ENCODE measurements around the gene MICAL3. TPM values are rescaled to one million over a fixed set of nuclear protein-coding genes. Genes with fewer than 3 reads are reported as not detected.

MICAL3 gene
- total and polyA plus RNA-seq, 2 donors = 2.7 to 4.0 TPM

DNA sequence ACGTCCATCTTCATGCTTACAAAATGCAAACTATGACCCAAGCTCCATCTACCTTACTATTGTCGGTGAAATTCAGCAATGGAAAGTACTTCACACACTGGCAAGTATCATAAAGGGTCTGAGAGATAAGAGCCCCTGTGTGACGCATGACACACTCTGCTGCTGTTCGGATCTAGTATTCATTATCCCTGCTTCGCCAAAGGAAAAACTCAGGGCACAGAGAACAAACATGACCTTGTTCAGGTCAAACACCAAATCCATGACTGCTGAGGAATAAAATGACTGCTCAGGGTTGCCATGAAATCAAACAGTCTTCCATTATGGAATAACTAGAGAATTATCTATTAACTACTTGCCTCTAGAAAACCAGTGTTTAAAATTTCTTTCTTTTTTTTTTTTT, 73.0 kb downstream of the MICAL3 start:
- Histone ChIP-seq H3K4me1 (ENCODE audit: control insufficient read depth in 2 of 2, insufficient read depth in 2 of 2, low read length in 2 of 2) (peaks cover 2% of the 10 kb centered on the region in 2 donors), H3K9me3 (ENCODE audit: control insufficient read depth in 2 of 2, insufficient read depth in 1 of 2, low read length in 1 of 2) (no peaks in the 10 kb centered on the region), H3K27me3 (ENCODE audit: control insufficient read depth in 2 of 2, insufficient read depth in 1 of 2, low read length in 1 of 2) (no peaks in the 10 kb centered on the region), H3K36me3 (ENCODE audit: control insufficient read depth in 2 of 2, insufficient read depth in 2 of 2, low read length in 1 of 2) (no peaks in the 10 kb centered on the region), H3K4me3 (ENCODE audit: low read length in 2 of 2) (no peak overlapping the region), H3K27ac (ENCODE audit: low read depth in 1 of 2, low read length in 1 of 2) (no peak overlapping the region)
- WGBS = 94% methylated on average over 5 of the region's 5 CpGs
- no peak for DNase-seq (ENCODE audit: low read depth in 6 of 9, low spot score in 9 of 9)

DNA sequence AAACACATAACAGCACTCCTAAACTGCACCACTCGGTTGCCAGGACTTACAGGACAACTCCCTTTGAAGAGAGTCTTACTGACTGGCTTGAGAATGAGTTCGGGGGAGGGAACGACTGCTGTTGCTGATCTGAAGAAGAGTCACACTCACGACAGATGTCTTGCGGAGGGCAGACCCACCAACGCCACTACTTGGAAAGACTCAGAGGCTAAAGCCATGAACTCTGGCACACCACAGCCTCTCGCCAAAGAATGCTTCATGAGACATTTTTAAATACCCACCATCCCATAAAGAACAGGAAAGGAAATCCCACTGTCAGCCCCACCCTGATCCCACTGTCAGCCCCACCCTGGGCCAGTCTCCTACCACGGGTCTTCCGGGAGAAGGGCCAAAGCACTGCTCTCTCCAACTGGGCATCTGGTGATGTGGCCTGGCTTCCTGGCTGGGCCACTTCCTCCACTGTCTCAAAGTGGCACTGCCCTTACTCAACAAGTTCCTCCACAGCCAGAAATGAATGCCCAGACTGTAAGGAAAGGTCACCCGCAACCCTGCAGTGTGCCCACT, 73.6 kb downstream of the MICAL3 start:
- Histone ChIP-seq H3K4me1 (ENCODE audit: control insufficient read depth in 2 of 2, insufficient read depth in 2 of 2, low read length in 2 of 2) (peaks cover 2% of the 10 kb centered on the region in 2 donors), H3K36me3 (ENCODE audit: control insufficient read depth in 2 of 2, insufficient read depth in 2 of 2, low read length in 1 of 2) (no peaks in the 10 kb centered on the region), H3K27me3 (ENCODE audit: control insufficient read depth in 2 of 2, insufficient read depth in 1 of 2, low read length in 1 of 2) (no peaks in the 10 kb centered on the region), H3K4me3 (ENCODE audit: low read length in 2 of 2) (no peak overlapping the region), H3K27ac (ENCODE audit: low read depth in 1 of 2, low read length in 1 of 2) (no peak overlapping the region), H3K9me3 (ENCODE audit: control insufficient read depth in 2 of 2, insufficient read depth in 1 of 2, low read length in 1 of 2) (no peaks in the 10 kb centered on the region)
- WGBS = 90% methylated on average over 10 of the region's 10 CpGs
- DNase-seq (ENCODE audit: low read depth in 6 of 9, low spot score in 9 of 9) = no peak

GRCh38 chr22:17949642-17950473, 74.5 kb downstream of the MICAL3 start:
- Histone ChIP-seq H3K9me3 (ENCODE audit: control insufficient read depth in 2 of 2, insufficient read depth in 1 of 2, low read length in 1 of 2) (no peaks in the 10 kb centered on the region), H3K36me3 (ENCODE audit: control insufficient read depth in 2 of 2, insufficient read depth in 2 of 2, low read length in 1 of 2) (no peaks in the 10 kb centered on the region), H3K4me3 (ENCODE audit: low read length in 2 of 2) (no peak overlapping the region), H3K27me3 (ENCODE audit: control insufficient read depth in 2 of 2, insufficient read depth in 1 of 2, low read length in 1 of 2) (no peaks in the 10 kb centered on the region), H3K27ac (ENCODE audit: low read depth in 1 of 2, low read length in 1 of 2) (no peak overlapping the region), H3K4me1 (ENCODE audit: control insufficient read depth in 2 of 2, insufficient read depth in 2 of 2, low read length in 2 of 2) (peaks cover 2 to 6% of the 10 kb centered on the region in 2 donors)
- 95% methylated on average over 14 of the region's 14 CpGs for WGBS
- DNase-seq (ENCODE audit: low read depth in 6 of 9, low spot score in 9 of 9) = no peak

- WGBS = 97% methylated on average over 9 of the region's 9 CpGs
- H3K36me3 ChIP-seq (ENCODE audit: control insufficient read depth in 2 of 2, insufficient read depth in 2 of 2, low read length in 1 of 2) = no peaks in the 10 kb centered on the region
- no peaks in the 10 kb centered on the region for H3K27me3 ChIP-seq (ENCODE audit: control insufficient read depth in 2 of 2, insufficient read depth in 1 of 2, low read length in 1 of 2)
- H3K4me1 ChIP-seq (ENCODE audit: control insufficient read depth in 2 of 2, insufficient read depth in 2 of 2, low read length in 2 of 2) = peaks cover 2 to 6% of the 10 kb centered on the region in 2 donors
- no peaks in the 10 kb centered on the region for H3K9me3 ChIP-seq (ENCODE audit: control insufficient read depth in 2 of 2, insufficient read depth in 1 of 2, low read length in 1 of 2)
- no peak for DNase-seq (ENCODE audit: low read depth in 6 of 9, low spot score in 9 of 9)
- H3K27ac ChIP-seq (ENCODE audit: low read depth in 1 of 2, low read length in 1 of 2) = no peak overlapping the region
- H3K4me3 ChIP-seq (ENCODE audit: low read length in 2 of 2) = no peak overlapping the region
Measured at GRCh38 chr22:17948101-17948500, 76.3 kb downstream of the MICAL3 start.

- Histone ChIP-seq H3K27ac (ENCODE audit: low read depth in 1 of 2, low read length in 1 of 2) (no peak overlapping the region), H3K4me1 (ENCODE audit: control insufficient read depth in 2 of 2, insufficient read depth in 2 of 2, low read length in 2 of 2) (peaks cover 0 to 6% of the 10 kb centered on the region in 2 donors), H3K36me3 (ENCODE audit: control insufficient read depth in 2 of 2, insufficient read depth in 2 of 2, low read length in 1 of 2) (no peaks in the 10 kb centered on the region), H3K9me3 (ENCODE audit: control insufficient read depth in 2 of 2, insufficient read depth in 1 of 2, low read length in 1 of 2) (no peaks in the 10 kb centered on the region), H3K4me3 (ENCODE audit: low read length in 2 of 2) (no peak overlapping the region), H3K27me3 (ENCODE audit: control insufficient read depth in 2 of 2, insufficient read depth in 1 of 2, low read length in 1 of 2) (no peaks in the 10 kb centered on the region)
- 92% methylated on average over 9 of the region's 9 CpGs for WGBS
- DNase-seq (ENCODE audit: low read depth in 6 of 9, low spot score in 9 of 9) = no peak
Measured at GRCh38 chr22:17946662-17947367, 77.5 kb downstream of the MICAL3 start.

GRCh38 chr22:17945888-17946648, 78.3 kb downstream of the MICAL3 start:
- H3K27me3 ChIP-seq (ENCODE audit: control insufficient read depth in 2 of 2, insufficient read depth in 1 of 2, low read length in 1 of 2) = no peaks in the 10 kb centered on the region
- peaks cover 0 to 6% of the 10 kb centered on the region in 2 donors for H3K4me1 ChIP-seq (ENCODE audit: control insufficient read depth in 2 of 2, insufficient read depth in 2 of 2, low read length in 2 of 2)
- H3K4me3 ChIP-seq (ENCODE audit: low read length in 2 of 2) = no peak overlapping the region
- H3K36me3 ChIP-seq (ENCODE audit: control insufficient read depth in 2 of 2, insufficient read depth in 2 of 2, low read length in 1 of 2) = no peaks in the 10 kb centered on the region
- no peak for DNase-seq (ENCODE audit: low read depth in 6 of 9, low spot score in 9 of 9)
- 95% methylated on average over 16 of the region's 16 CpGs for WGBS
- H3K9me3 ChIP-seq (ENCODE audit: control insufficient read depth in 2 of 2, insufficient read depth in 1 of 2, low read length in 1 of 2) = no peaks in the 10 kb centered on the region
- no peak overlapping the region for H3K27ac ChIP-seq (ENCODE audit: low read depth in 1 of 2, low read length in 1 of 2)

- Histone ChIP-seq H3K36me3 (ENCODE audit: control insufficient read depth in 2 of 2, insufficient read depth in 2 of 2, low read length in 1 of 2) (no peaks in the 10 kb centered on the region), H3K27ac (ENCODE audit: low read depth in 1 of 2, low read length in 1 of 2) (no peak overlapping the region), H3K9me3 (ENCODE audit: control insufficient read depth in 2 of 2, insufficient read depth in 1 of 2, low read length in 1 of 2) (no peaks in the 10 kb centered on the region), H3K4me1 (ENCODE audit: control insufficient read depth in 2 of 2, insufficient read depth in 2 of 2, low read length in 2 of 2) (peaks cover 0 to 6% of the 10 kb centered on the region in 2 donors), H3K27me3 (ENCODE audit: control insufficient read depth in 2 of 2, insufficient read depth in 1 of 2, low read length in 1 of 2) (no peaks in the 10 kb centered on the region), H3K4me3 (ENCODE audit: low read length in 2 of 2) (no peak overlapping the region)
- 91% methylated on average over 15 of the region's 15 CpGs for WGBS
- DNase-seq (ENCODE audit: low read depth in 6 of 9, low spot score in 9 of 9) = no peak
Measured at GRCh38 chr22:17945156-17945887, 79.0 kb downstream of the MICAL3 start.

DNA sequence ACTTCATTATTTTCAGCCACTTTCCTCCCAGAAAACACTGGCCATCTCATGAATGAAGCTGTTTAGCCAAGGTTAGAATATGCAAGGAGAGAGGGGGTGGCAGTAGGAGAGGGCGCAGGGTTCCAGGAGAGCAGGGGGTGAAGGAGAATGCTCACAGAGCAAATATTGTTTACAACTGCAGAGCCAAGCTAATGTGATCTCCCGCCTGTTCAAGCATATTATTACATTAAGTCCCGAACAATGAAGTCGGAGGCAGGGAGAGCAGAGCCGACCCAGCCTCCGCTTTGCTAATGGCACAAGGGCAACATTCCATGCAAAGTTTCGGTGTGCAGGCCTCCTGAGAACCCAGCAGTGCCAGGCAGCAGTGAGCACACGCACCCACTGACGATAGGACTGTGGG, 80.1 kb downstream of the MICAL3 start:
- no peak for DNase-seq (ENCODE audit: low read depth in 6 of 9, low spot score in 9 of 9)
- no peak overlapping the region for H3K27ac ChIP-seq (ENCODE audit: low read depth in 1 of 2, low read length in 1 of 2)
- 97% methylated on average over 9 of the region's 9 CpGs for WGBS
- no peaks in the 10 kb centered on the region for H3K36me3 ChIP-seq (ENCODE audit: control insufficient read depth in 2 of 2, insufficient read depth in 2 of 2, low read length in 1 of 2)
- no peak overlapping the region for H3K4me3 ChIP-seq (ENCODE audit: low read length in 2 of 2)
- H3K9me3 ChIP-seq (ENCODE audit: control insufficient read depth in 2 of 2, insufficient read depth in 1 of 2, low read length in 1 of 2) = no peaks in the 10 kb centered on the region
- H3K27me3 ChIP-seq (ENCODE audit: control insufficient read depth in 2 of 2, insufficient read depth in 1 of 2, low read length in 1 of 2) = no peaks in the 10 kb centered on the region
- H3K4me1 ChIP-seq (ENCODE audit: control insufficient read depth in 2 of 2, insufficient read depth in 2 of 2, low read length in 2 of 2) = peaks cover 0 to 4% of the 10 kb centered on the region in 2 donors
